HG02840 (cell line): ENCODE results near the gene ARHGDIG.

Experiments used
- ATAC-seq: cut with Tn5 transposase; IDR thresholded peaks from one replicate; pipeline ENCODE4 v1.9.1; 2021; ENCODE audit warnings: mild to moderate bottlenecking, moderate library complexity, moderate number of reproducible peaks; ENCODE audit not compliant: unreplicated experiment, low FRiP score

ARHGDIG gene

DNA sequence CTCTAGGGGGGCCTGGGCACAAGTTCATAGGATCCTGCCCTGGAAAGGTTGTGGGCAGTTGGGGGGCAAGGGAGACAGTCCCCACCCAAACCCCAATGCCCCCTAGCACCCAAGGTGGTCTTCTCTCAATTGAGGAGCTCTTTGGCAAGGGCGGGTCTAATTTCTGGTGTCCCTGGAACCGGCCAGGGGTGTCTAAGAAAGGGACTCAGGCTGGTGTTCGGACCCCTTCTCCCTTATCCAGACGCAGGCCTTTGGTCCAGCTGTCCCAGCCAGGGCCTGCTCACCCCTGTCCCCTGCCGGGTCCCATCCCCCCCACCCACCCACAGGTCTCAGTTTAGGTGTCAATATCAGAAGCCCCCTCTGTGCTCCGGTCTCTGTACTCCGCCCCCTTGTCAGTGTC is 860 bp upstream of the ARHGDIG start:
- no peak for ATAC-seq

DNA sequence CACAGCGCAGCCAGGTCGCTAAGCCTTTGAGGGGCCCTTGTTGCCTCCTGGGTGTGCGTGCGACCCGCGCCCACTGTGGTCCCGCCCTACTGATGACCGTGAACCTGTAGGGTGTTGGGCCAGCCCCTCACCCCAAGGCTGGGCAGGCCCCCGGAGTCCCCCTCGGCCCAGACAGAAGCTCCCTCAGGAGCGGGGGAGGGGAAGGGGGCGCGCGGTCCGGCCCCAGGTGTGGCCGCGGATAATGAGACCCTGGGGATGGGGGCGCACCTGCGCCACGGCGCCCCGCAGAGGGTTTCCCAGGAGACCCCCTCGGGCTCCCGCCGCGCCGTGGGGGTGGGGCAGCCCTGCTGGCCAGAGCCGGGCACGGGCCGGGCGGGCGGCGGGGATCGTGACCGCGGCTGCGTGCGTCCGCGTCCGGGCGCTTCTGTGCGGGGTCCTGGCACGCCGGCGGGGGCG is 358 bp upstream of the ARHGDIG start:
- no peak for ATAC-seq

DNA sequence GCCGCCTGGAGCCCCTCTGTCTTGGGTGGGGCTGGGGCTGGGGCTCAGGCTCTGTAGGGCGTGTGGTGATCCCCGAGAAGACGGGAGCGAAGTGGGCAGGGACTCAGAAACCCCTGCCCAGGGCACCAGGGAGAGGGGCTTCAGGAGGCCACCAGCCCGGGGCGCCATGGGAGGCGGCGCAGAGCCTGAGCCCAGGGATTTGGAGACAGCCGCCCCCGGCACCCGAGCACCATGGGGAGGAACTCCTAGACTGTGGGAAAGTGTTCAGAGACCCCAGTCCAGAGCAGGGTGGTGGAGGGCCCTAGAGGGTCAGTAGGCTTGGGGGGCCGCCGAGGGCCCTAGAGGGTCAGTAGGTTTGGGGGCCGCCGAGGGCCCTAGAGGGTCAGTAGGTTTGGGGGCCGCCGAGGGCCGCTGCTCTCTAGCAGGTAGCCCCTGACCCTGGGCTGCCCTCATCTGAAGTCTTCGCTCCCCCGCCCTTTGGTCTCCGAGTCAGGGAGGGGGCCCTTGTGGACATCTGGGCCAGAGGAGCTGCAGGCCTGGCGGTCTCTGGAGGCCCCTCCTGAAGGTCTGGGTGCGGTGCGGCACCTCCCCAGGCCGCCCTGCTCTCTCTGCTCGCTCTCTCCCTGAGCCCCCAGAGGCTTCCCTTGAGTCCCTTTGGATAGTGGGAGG is 734 bp downstream of the ARHGDIG start:
- ATAC-seq = no peak

DNA sequence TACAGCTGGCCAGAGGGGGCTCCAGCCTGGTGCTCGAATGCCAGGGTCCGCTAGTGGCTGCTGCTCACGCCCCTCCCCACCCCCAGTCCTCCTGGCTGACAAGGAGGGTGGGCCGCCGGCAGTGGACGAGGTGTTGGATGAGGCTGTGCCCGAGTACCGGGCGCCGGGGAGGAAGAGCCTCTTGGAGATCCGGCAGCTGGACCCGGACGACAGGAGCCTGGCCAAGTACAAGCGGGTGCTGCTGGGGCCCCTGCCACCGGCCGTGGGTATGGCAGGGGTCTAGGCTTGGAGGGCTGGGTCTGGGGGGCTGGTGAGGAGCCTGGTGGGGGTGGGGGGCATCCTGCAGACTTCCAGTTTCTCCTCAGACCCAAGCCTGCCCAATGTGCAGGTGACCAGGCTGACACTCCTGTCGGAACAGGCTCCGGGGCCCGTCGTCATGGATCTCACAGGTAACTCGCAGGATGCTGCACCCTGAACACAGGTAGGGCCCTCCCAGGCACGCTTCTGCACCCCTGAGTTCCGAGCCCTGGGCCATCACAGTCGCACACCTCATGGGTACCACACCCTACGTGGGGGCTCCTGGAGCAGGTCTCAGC is 1.4 kb downstream of the ARHGDIG start:
- no peak for ATAC-seq

DNA sequence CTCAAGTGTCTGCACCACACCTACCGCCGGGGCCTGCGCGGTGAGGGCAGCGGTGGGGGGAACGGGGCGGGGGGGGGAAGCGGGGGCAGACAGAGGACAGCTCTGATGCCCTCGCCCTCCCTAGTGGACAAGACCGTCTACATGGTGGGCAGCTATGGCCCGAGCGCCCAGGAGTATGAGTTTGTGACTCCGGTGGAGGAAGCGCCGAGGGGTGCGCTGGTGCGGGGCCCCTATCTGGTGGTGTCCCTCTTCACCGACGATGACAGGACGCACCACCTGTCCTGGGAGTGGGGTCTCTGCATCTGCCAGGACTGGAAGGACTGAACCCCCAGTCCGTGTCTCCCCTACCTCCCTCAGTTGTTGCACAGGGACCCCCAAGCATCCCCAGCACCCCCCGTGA is 2.1 kb downstream of the ARHGDIG start:
- ATAC-seq = no peak

DNA sequence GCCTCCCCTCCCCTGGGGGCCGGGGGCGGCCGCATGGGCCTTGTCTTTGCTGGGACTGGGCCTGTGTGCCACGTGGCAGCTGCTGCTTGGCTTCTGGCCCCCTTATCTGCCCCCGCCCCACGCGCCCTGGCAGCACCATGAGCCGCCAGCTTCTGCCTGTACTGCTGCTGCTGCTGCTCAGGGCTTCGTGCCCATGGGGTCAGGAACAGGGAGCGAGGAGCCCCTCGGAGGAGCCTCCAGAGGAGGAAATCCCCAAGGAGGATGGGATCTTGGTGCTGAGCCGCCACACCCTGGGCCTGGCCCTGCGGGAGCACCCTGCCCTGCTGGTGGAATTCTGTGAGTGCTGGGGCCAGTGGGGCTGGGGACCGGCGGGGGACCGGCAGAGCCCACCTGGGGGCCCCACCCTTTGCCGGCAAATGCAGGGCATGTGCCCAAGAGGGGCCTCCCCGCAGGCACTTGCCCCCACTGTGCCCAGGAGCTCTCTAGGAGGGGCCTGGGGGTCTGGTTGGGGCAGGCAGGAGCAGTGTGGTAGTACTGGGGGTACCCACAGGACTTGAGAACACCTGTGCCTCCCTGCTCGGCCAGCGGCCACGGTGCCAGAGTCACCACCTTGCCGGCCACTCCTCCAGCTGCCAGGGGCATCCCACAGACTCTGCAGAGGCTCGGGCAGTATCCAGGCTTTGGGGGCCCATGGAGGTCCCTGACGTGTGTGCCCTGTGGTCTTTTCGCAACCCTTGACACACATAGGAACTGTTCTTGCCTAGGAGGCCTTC is 2.8 kb downstream of the ARHGDIG start, which contains the start of gene PDIA2:
PDIA2 (plus strand) TSS at position 132 of the 773 bp plus-strand sequence; CDS start at position 138, 6 bp downstream.
- ATAC-seq = no peak

DNA sequence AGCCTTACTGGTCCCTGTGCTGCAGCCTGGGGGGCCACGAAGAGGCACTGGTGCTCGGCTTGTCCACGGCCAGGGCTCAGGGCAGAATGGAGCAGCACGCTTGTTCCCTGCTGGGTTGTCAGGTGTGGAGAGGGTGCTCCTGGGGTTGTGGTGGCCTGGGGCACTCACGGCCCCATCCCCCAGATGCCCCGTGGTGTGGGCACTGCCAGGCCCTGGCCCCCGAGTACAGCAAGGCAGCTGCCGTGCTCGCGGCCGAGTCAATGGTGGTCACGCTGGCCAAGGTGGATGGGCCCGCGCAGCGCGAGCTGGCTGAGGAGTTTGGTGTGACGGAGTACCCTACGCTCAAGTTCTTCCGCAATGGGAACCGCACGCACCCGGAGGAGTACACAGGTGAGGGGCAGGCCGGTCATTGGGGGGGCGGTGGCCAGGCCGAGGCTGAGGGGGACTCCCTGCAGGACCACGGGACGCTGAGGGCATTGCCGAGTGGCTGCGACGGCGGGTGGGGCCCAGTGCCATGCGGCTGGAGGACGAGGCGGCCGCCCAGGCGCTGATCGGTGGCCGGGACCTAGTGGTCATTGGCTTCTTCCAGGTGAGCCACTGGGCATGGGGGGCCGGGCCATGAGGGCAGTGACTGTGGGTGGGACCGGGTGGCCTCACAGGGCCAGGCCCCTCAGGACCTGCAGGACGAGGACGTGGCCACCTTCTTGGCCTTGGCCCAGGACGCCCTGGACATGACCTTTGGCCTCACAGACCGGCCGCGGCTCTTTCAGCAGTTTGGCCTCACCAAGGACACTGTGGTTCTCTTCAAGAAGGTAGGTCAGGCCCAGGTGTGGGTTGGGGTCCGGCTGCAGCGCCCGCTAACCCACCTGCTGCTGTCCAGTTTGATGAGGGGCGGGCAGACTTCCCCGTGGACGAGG is 4.1 kb downstream of the ARHGDIG start:
- ATAC-seq = no peak

DNA sequence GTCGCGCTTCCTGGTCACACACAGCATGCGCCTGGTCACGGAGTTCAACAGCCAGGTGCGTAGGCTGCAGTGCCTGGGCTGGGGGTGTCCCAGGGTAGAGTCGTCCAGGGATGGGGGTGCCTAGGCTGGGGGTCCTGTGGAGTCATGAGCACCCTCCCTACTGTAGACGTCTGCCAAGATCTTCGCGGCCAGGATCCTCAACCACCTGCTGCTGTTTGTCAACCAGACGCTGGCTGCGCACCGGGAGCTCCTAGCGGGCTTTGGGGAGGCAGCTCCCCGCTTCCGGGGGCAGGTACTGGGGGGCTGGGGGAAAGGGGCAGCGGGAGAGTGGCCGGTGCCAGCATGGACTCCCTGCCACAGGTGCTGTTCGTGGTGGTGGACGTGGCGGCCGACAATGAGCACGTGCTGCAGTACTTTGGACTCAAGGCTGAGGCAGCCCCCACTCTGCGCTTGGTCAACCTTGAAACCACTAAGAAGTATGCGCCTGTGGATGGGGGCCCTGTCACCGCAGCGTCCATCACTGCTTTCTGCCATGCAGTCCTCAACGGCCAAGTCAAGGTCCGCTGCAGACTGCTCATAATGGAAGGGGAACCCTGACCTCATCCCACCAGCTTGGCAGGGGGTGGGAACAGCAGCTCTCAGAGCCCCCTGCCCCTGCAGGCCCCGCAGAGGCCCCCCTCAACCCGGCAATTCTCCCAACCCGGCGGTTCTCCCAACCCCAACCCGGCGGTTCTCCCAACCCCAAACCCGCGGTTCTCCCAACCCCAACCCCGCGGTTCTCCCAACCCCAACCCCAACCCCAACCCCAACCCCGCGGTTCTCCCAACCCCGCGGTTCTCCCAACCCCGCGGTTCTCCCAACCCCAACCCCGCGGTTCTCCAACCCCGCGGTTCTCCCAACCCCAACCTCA is 5.0 kb downstream of the ARHGDIG start:
- no peak for ATAC-seq

DNA sequence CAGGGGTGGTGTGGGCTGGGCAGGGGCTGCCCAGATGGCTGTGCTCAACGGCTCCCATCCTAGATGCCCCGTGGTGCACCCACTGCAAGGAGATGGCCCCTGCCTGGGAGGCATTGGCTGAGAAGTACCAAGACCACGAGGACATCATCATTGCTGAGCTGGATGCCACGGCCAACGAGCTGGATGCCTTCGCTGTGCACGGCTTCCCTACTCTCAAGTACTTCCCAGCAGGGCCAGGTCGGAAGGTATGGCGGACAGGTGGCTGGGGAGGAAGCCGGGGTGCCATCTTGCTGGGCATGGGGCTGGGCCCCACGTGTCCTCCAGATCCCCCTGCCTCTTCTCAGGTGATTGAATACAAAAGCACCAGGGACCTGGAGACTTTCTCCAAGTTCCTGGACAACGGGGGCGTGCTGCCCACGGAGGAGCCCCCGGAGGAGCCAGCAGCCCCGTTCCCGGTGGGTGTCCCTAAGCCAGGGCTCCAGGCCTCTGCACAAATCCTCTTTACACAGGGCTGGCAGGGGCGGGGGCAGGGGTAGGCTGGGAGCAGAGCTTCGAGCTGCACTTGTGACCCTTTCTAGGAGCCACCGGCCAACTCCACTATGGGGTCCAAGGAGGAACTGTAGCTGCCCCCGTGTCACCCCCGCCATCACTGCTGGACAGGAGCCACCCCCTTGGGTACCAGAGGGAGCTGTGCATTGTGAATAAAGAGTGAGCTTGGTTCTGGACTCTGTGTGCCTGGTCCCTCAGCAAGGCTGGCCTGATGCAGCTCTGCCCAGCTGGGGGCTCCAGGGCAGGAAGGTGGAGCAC is 6.3 kb downstream of the ARHGDIG start:
- no peak for ATAC-seq

DNA sequence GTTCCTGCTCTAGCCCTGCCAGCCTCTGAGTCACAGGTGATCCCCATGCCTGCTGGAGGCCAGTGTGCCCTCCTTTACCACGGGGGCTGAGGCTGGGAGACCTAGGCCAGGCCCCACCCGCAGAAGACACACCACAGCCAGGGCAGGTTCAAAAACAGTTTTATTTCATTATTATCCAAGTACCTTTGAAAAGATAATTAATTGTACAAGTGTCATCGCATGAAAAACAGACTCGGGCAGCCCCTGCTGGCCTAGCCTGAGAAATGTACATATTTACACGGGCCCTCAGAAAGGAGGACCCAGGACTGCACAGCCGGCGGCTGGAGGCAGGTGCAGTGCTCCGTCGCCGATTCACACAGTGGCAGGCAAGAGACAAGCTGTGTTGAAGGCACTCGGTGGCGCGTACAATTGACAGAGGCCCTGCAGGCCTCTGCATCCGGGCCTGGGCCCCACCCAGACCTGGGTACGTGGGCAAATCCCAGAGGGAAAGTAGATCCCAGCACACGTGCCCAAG is 7.0 kb downstream of the ARHGDIG start:
- ATAC-seq = no peak

DNA sequence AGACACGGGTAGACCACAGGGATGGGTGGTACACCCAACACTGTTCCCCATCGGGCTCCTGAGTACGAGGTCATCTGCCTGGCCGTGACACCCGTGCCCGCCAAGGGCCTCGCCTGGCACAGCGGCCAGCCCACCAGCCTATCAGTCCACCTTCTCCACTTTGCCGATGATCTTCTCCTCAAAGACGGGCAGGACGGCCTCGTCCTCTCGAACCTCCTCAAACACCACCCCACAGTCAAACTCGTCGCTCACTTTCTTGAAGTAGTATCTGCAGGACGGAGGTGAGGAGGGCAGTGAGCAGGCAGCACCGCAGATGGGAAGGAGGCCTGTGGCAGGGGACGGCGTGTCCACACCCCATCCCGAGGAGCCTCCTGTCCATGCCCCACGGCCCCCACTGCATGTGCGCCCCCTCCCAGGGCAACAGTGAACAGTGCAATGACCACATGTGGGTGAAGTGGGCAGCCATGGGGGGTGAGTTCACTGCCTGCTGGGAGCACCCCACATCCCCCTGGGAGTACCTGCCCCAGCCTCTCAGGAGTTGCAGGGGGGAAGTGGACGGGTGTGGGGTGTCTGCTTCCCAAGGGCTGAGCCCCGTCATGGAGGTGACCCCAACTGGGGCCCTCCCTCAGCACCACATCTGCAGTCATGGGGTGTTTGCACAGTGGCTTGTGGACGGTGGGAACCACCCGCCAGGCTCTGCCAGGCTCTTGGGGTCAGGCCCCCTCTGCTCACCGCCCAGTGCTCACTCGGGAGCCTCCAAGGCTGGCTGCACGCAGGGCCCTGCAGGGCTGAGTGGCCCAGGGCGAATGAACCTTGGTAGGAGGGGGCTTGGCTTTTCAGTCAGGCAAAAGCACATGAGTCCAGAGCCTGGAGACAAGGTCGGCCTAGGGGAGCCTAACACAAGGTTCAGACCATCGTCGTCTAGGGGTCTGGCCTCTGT is 7.9 kb downstream of the ARHGDIG start:
- no peak for ATAC-seq

DNA sequence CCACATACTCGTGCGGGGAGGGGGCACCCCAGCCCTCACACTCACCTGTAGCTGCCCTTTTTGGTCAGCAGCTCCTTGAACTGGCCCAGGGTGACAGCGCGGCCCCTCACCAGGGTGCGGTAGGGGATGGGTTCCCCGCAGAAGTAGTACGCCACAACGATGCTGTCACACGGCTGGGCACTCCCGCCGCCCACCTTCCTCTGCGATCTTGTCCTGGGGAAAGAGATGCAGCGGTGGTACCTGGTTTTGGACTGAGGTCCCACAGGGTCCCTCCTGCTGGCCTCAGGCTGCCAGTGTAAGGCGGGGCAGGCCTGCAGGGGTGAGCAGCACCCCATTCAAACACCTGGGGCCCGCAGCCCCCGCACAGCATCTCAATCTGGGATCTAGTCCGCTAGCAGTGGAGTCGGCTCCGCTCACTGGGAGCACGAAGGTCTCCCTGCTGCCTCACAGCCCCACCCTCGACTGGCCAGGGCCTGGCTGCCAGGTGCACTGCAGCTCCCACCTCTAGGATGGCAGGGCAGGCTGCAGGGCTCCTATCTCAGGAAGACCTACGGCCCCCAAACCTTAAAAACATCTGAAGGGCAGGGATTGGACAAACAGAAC is 9.1 kb downstream of the ARHGDIG start:
- no peak for ATAC-seq

DNA sequence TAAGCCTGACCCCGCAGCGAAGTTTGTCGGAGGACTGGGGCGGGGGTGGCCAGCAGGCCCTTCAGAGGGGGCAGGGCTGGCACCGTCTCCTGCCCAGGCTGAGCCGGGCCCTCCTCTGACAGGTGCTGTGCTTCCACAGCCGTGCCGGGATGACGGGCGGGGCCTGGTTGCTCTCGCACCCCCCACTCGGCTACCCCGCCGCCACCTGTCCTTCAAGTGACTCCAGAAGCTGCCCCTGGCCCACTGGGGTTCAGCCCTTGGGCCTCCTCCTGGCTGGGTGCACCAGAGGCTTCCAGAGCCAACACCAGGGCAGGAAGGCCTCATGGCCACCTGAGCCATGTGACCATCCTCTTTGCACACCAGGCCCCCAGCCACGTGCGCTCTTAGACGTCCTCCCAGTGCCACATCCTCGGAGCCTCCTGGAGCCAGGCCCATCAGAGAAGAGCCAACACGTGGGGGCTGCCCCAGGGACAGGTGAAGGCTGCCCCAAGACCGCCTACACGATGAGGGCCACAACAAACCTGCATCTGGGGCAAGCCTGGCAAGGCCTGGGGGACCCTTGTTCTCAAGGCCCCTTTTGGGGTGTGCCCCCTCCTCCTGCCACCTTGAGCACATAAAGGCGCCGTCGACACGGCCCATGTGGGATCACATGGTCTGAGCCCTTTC is 9.8 kb downstream of the ARHGDIG start:
- ATAC-seq = no peak

DNA sequence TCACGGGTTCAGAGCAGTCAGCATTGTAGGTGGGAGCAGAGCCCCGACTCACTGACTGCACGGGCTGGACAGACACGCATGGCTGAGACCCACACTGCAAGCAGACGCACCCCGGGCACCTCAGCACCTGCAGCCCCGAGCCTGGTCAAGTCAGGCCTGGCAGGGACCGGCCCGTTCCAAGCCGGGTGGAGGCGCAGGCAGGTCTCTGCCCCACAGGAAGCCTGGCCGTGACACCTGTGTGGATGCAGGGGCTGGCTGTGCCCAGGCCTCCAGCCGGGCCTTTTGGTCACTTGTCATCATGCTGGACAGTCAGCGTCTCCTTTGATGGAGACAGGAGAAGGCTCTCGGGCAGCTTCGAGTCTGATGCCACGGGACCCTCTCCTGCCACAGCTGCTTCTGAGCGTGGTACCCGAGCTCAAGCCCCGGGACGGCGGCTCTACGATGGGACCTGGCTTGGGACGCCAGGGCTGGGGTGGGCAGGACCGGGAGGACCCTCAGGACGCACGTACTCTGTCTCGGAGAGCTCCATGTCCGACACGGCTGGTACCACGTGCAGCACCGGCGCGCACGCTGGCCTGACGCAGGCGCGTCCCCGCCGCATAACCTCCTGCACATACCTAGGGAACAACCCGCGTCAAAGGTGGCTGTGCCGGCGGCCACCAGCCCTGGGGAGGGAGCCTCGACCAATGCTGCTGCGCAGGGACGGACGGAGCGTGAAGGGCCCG is 10.5 kb downstream of the ARHGDIG start:
- no peak for ATAC-seq

DNA sequence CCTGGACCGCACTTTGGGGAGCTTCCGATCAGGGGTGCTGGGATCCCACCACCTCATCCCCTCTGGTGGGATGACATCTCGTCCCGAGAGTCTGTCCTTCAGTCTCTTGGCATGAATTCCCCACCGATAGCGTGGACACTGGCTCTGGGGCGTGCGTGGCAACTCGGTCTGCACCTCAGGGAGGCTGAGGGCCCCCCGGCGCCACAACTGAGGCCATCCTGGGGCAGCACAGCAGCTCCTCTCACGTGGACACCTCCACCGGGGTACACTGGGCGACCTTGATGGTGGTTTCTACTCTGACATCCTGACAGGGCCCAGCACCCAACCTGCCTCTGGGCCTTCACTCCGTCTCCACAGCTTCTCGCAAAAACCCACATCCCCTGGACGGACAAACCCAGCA is 11.1 kb downstream of the ARHGDIG start:
- ATAC-seq = no peak
